Duodenal mucosa (tissue), 2 donors: ENCODE measurements around the gene LGALS9B.
"Not testable (repeated sequence)": the region's sequence is repeated elsewhere in the genome, so short reads cannot be mapped to it uniquely, and the experiment has no call there.

Experiments used
- H3K27ac ChIP-seq: one replicate; pipeline ENCODE4 v1.7.0; 2013; ENCODE audit warnings: low read depth, low read length
- H3K27me3 ChIP-seq, 2 donors: one replicate each; pipeline ENCODE4 v1.7.0; 2013; ENCODE audit warnings: low read length in 2 of 2, control low read depth in 1 of 2; ENCODE audit not compliant: insufficient read depth in 2 of 2, control insufficient read depth in 1 of 2
- H3K36me3 ChIP-seq, 2 donors: one replicate each; pipeline ENCODE4 v1.7.0; 2013; ENCODE audit warnings: low read length in 2 of 2, control low read depth in 1 of 2; ENCODE audit not compliant: insufficient read depth in 2 of 2, control insufficient read depth in 1 of 2
- H3K4me1 ChIP-seq, 2 donors: one replicate each; pipeline ENCODE4 v1.7.0; 2013; ENCODE audit warnings: low read length in 2 of 2, control low read depth in 1 of 2; ENCODE audit not compliant: insufficient read depth in 2 of 2, control insufficient read depth in 1 of 2
- H3K4me3 ChIP-seq, 2 donors: one replicate each; pipeline ENCODE4 v1.7.0; 2013; ENCODE audit warnings: low read length in 2 of 2, low read depth in 1 of 2
- H3K9ac ChIP-seq, 2 donors: one replicate each; pipeline ENCODE4 v1.7.0; 2013; ENCODE audit warnings: low read length in 2 of 2, low read depth in 1 of 2
- H3K9me3 ChIP-seq, 2 donors: one replicate each; pipeline ENCODE4 v1.7.0; 2013; ENCODE audit warnings: low read length in 2 of 2, control low read depth in 1 of 2; ENCODE audit not compliant: control insufficient read depth in 1 of 2

The LGALS9B gene

GRCh38 chr17:20494735-20495134, 27.4 kb upstream of the LGALS9B start:
- not testable (repeated sequence) for H3K9me3 ChIP-seq, H3K27me3 ChIP-seq, H3K27ac ChIP-seq, H3K36me3 ChIP-seq, H3K4me3 ChIP-seq, H3K9ac ChIP-seq, H3K4me1 ChIP-seq

- H3K9ac ChIP-seq, H3K9me3 ChIP-seq, H3K36me3 ChIP-seq, H3K27ac ChIP-seq, H3K4me1 ChIP-seq, H3K27me3 ChIP-seq, H3K4me3 ChIP-seq: not testable (repeated sequence)
Measured at GRCh38 chr17:20494147-20494546, 26.8 kb upstream of the LGALS9B start.

GRCh38 chr17:20492971-20493370, 25.6 kb upstream of the LGALS9B start:
- not testable (repeated sequence) for H3K9ac ChIP-seq, H3K4me3 ChIP-seq, H3K9me3 ChIP-seq, H3K27ac ChIP-seq, H3K4me1 ChIP-seq, H3K27me3 ChIP-seq, H3K36me3 ChIP-seq

- H3K9ac ChIP-seq, H3K9me3 ChIP-seq, H3K4me3 ChIP-seq, H3K27ac ChIP-seq, H3K4me1 ChIP-seq, H3K36me3 ChIP-seq, H3K27me3 ChIP-seq: not testable (repeated sequence)
Measured at GRCh38 chr17:20492099-20492498, 24.8 kb upstream of the LGALS9B start.

GRCh38 chr17:20484930-20485329, 17.6 kb upstream of the LGALS9B start:
- not testable (repeated sequence) for H3K27ac ChIP-seq, H3K36me3 ChIP-seq, H3K4me1 ChIP-seq, H3K4me3 ChIP-seq, H3K9ac ChIP-seq, H3K9me3 ChIP-seq, H3K27me3 ChIP-seq

GRCh38 chr17:20479889-20480591, 12.7 kb upstream of the LGALS9B start:
- not testable (repeated sequence) for H3K27me3 ChIP-seq, H3K36me3 ChIP-seq, H3K4me1 ChIP-seq, H3K9me3 ChIP-seq, H3K4me3 ChIP-seq, H3K27ac ChIP-seq, H3K9ac ChIP-seq

- H3K36me3 ChIP-seq, H3K9ac ChIP-seq, H3K27ac ChIP-seq, H3K4me1 ChIP-seq, H3K4me3 ChIP-seq, H3K27me3 ChIP-seq, H3K9me3 ChIP-seq: not testable (repeated sequence)
Measured at GRCh38 chr17:20477398-20478071, 10.2 kb upstream of the LGALS9B start.

- H3K4me1 ChIP-seq, H3K9ac ChIP-seq, H3K9me3 ChIP-seq, H3K27ac ChIP-seq, H3K36me3 ChIP-seq, H3K4me3 ChIP-seq, H3K27me3 ChIP-seq: not testable (repeated sequence)
Measured at GRCh38 chr17:20475137-20475831, 7.9 kb upstream of the LGALS9B start.

GRCh38 chr17:20474081-20474480, 6.7 kb upstream of the LGALS9B start:
- H3K27ac ChIP-seq, H3K4me1 ChIP-seq, H3K9ac ChIP-seq, H3K27me3 ChIP-seq, H3K9me3 ChIP-seq, H3K4me3 ChIP-seq, H3K36me3 ChIP-seq: not testable (repeated sequence)

- not testable (repeated sequence) for H3K27me3 ChIP-seq, H3K9me3 ChIP-seq, H3K27ac ChIP-seq, H3K4me3 ChIP-seq, H3K9ac ChIP-seq, H3K4me1 ChIP-seq, H3K36me3 ChIP-seq
Measured at GRCh38 chr17:20469946-20470345, 2.6 kb upstream of the LGALS9B start.
